Effector CD4-positive, alpha-beta T cell (primary cell): ENCODE measurements around the gene PEX26.
A peak's percentile ranks its signal among the peaks of the same experiment; 100 is the strongest.
"Not testable (repeated sequence)": the region's sequence is repeated elsewhere in the genome, so short reads cannot be mapped to it uniquely, and the experiment has no call there.

ENCODE experiments used
- DNase-seq: peaks from one replicate; pipeline ENCODE4 v3.0.0-alpha.2; 2020

Gene PEX26

GRCh38 chr22:18071968-18072310 is 5.9 kb upstream of the PEX26 start:
- DNase-seq: no peak

- DNase-seq: no peak
These were observed 4.3 kb upstream of the PEX26 start for GRCh38 chr22:18073467-18073866.

GRCh38 chr22:18073927-18074326 is 3.9 kb upstream of the PEX26 start:
- not testable (repeated sequence) for DNase-seq

GRCh38 chr22:18075101-18075719 is 2.6 kb upstream of the PEX26 start:
- no peak for DNase-seq

- peak; percentile 47 for DNase-seq
These were observed 1.9 kb upstream of the PEX26 start for GRCh38 chr22:18075720-18076497.

- DNase-seq: no peak
These were observed 627 bp upstream of the PEX26 start for GRCh38 chr22:18077087-18077638.

- DNase-seq: peak; percentile 16
These were observed 695 bp downstream of the PEX26 start for GRCh38 chr22:18078329-18079041.

- no peak for DNase-seq
These were observed 2.0 kb downstream of the PEX26 start for GRCh38 chr22:18079706-18080233.

GRCh38 chr22:18081416-18081815 is 3.6 kb downstream of the PEX26 start:
- no peak for DNase-seq

GRCh38 chr22:18082467-18082866 is 4.7 kb downstream of the PEX26 start:
- DNase-seq: no peak

- DNase-seq: no peak
These were observed 5.6 kb downstream of the PEX26 start for GRCh38 chr22:18083406-18083805.

GRCh38 chr22:18085188-18085587 is 7.4 kb downstream of the PEX26 start:
- no peak for DNase-seq

GRCh38 chr22:18087350-18087855 is 9.6 kb downstream of the PEX26 start:
- DNase-seq: no peak

GRCh38 chr22:18088825-18089568 is 11.2 kb downstream of the PEX26 start:
- no peak for DNase-seq

GRCh38 chr22:18090286-18090685 is 12.5 kb downstream of the PEX26 start:
- DNase-seq: no peak

- DNase-seq: no peak
These were observed 13.7 kb downstream of the PEX26 start for GRCh38 chr22:18091478-18091877.

- DNase-seq: peak; percentile 12
These were observed 14.2 kb downstream of the PEX26 start for GRCh38 chr22:18091916-18092526.

GRCh38 chr22:18093661-18094060 is 15.9 kb downstream of the PEX26 start:
- DNase-seq: no peak

- DNase-seq: no peak
These were observed 17.5 kb downstream of the PEX26 start for GRCh38 chr22:18095101-18095805.

- no peak for DNase-seq
These were observed 19.0 kb downstream of the PEX26 start for GRCh38 chr22:18096823-18097222.

- DNase-seq: no peak
These were observed 23.0 kb downstream of the PEX26 start for GRCh38 chr22:18100781-18101180.
